Left ventricle myocardium superior (tissue), 1 donor: ENCODE results near the gene ITPR1. TPM values are rescaled to one million over a fixed set of nuclear protein-coding genes. Genes with fewer than 3 reads are reported as not detected.

Source experiments
- ATAC-seq: fragments of 200-7000 bp; cut with Tn5 transposase; one replicate; pipeline ENCODE4 v1.9.1; 2020; ENCODE audit warnings: mild to moderate bottlenecking, moderate library complexity
- DNase-seq: peaks from one replicate; pipeline ENCODE4 v3.0.0-alpha.2; 2020
- intact Hi-C: fragments of 100-400 bp; cut with micrococcal nuclease; formaldehyde crosslinking; loops from one replicate; pipeline ENCODE4 v1.11.0; 2022
- total RNA-seq: library from RNA; stranded (reverse); fragmentation: NEBNext Ultra II Directional; extraction: Animal tissue kit (Norgen Biotek cat#: 25700); gene quantifications from one replicate; pipeline ENCODE4 v1.2.1, GENCODE V29; 2021
- donor health status: DM: no; HTN: yes; CAD: no; lungs with severe emphysema.

The ITPR1 gene
- total RNA-seq, 1 donor from 2014 or later, result 16.6 TPM

GRCh38 chr3:4799266-4800256, 306.4 kb downstream of the ITPR1 start:
- DNase-seq, result no peak
- intact Hi-C loops, result no loop called here
- ATAC-seq, result peak; percentile 66

- ATAC-seq (no peak), DNase-seq (no peak)
- intact Hi-C loops, result no loop called here
Observed at GRCh38 chr3:4800595-4800994, 307.4 kb downstream of the ITPR1 start.

GRCh38 chr3:4801892-4802291, 308.7 kb downstream of the ITPR1 start:
- no peak for ATAC-seq
- no peak for DNase-seq
- intact Hi-C loops, result no loop called here

- DNase-seq, result no peak
- intact Hi-C loops, result no loop called here
- ATAC-seq, result no peak
Observed at GRCh38 chr3:4802903-4803302, 309.8 kb downstream of the ITPR1 start.

- intact Hi-C loops, result no loop called here
- DNase-seq, result no peak
- ATAC-seq, result no peak
Observed at GRCh38 chr3:4804161-4805058, 311.3 kb downstream of the ITPR1 start.

GRCh38 chr3:4805662-4806061, 312.5 kb downstream of the ITPR1 start:
- ATAC-seq (no peak), DNase-seq (no peak)
- intact Hi-C loops, result no loop called here

GRCh38 chr3:4806535-4807108, 313.5 kb downstream of the ITPR1 start:
- intact Hi-C loops, result no loop called here
- ATAC-seq, result no peak
- DNase-seq, result no peak

GRCh38 chr3:4807381-4808280, 314.5 kb downstream of the ITPR1 start:
- intact Hi-C loops, result no loop called here
- ATAC-seq (peak; percentile 13), DNase-seq (no peak)

GRCh38 chr3:4808637-4809036, 315.5 kb downstream of the ITPR1 start:
- no peak for DNase-seq
- ATAC-seq, result no peak
- intact Hi-C loops, result no loop called here

- ATAC-seq (no peak), DNase-seq (no peak)
- intact Hi-C loops, result no loop called here
Observed at GRCh38 chr3:4809922-4810321, 316.8 kb downstream of the ITPR1 start.

GRCh38 chr3:4812591-4812990, 319.4 kb downstream of the ITPR1 start:
- intact Hi-C loops, result no loop called here
- DNase-seq, result no peak
- no peak for ATAC-seq

- ATAC-seq (no peak), DNase-seq (no peak)
- intact Hi-C loops, result no loop called here
Observed at GRCh38 chr3:4813909-4814304, 320.8 kb downstream of the ITPR1 start.

GRCh38 chr3:4814305-4814903, 321.3 kb downstream of the ITPR1 start:
- intact Hi-C loops, result no loop called here
- ATAC-seq (peak; percentile 64), DNase-seq (peak; percentile 53)

GRCh38 chr3:4814904-4815574, 321.9 kb downstream of the ITPR1 start:
- ATAC-seq (no peak), DNase-seq (no peak)
- intact Hi-C loops, result no loop called here

GRCh38 chr3:4816306-4816705, 323.2 kb downstream of the ITPR1 start:
- DNase-seq, result no peak
- ATAC-seq, result no peak
- intact Hi-C loops, result no loop called here

- intact Hi-C loops, result no loop called here
- DNase-seq, result no peak
- ATAC-seq, result no peak
Observed at GRCh38 chr3:4816718-4817117, 323.6 kb downstream of the ITPR1 start.

- DNase-seq, result no peak
- no peak for ATAC-seq
- intact Hi-C loops, result no loop called here
Observed at GRCh38 chr3:4817128-4817527, 324.0 kb downstream of the ITPR1 start.

- no peak for ATAC-seq
- DNase-seq, result no peak
- intact Hi-C loops, result no loop called here
Observed at GRCh38 chr3:4818164-4818563, 325.0 kb downstream of the ITPR1 start.
